ENCODE data around the gene SV2A.

GRCh38 chr1:149933208-149933607, 15.6 kb upstream of the SV2A start:
- no peak for TF ChIP-seq POLR2A (IDR thresholded peaks at IDR 0.05; ENCODE audit: low read length)
- TF ChIP-seq GATA1 (IDR thresholded peaks at IDR 0.05; ENCODE audit: low read depth, low read length): no peak

All from erythroblast (primary cell).